Germinal center (tissue), 1 donor: ENCODE measurements around the gene HNRNPA3.
"Not testable (repeated sequence)": the region's sequence is repeated elsewhere in the genome, so short reads cannot be mapped to it uniquely, and the experiment has no call there.

Source experiments
- DNase-seq: peaks from one replicate; pipeline ENCODE4 v3.0.0; 2012; ENCODE audit warnings: mixed read lengths, low spot score

Gene HNRNPA3

DNA sequence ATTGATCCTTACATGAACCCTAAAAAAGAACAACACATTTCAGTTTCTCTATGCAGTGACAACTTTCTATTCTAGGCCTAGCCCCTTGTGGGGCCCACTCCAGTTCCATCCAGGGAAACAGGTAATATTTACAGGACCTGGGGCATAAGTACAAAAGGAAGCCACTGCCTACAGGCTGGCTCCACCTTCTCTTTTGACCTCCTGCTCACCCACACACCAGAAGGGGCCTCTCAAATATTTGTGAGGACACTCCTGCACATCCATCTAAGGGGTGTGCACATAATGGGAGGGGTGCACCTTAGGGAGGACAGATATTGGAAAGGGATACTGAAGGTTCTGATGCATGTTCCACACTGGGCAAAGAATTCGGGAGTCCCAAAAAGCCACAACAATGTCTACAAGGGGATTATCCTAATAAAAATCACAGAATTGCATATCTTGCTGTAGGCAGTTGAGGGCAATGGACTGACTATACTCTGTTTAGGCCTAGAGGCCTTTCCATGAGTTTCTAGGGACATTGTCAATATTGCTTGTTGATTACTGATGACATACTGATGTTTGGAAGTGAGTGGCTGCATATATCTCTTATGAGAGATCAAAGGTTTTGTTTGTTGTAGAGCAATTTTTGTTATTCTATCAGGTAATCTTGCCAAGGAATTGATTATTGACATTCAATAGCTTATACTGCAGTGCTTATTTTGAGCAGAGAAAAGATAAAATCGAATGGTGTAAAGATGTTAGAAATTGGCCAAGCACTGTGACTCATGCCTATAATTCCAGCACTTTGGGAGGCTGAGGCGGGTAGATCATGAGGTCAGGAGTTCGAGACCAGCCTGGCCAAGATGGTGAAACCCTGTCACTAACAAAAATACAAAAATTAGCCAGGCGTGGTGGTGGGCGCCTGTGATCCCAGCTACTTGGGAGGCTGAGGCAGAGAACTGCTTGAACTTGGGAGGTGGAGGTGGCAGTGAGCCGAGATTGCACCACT is 23.8 kb upstream of the HNRNPA3 start:
- DNase-seq, result no peak

- no peak for DNase-seq
Observed at GRCh38 chr2:177190941-177191340, 21.7 kb upstream of the HNRNPA3 start.

DNA sequence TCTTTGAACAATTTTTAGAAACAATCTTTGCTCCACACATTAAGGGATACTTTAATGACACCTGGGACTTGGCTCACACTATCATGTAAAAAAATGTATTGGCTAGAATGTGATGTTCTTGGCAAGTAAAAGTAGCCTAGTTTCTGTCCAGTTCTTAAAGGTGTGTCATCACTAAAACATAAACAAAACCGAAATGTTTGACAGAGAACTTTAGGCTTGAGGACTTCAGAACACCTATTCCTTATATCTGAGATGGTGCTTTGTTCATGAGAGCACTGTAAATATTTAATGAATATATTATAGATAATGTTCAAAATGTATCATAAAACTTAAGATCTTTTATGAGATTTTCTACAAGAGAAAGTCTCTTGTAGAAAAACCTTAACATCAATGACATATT is 19.8 kb upstream of the HNRNPA3 start:
- DNase-seq, result no peak

DNA sequence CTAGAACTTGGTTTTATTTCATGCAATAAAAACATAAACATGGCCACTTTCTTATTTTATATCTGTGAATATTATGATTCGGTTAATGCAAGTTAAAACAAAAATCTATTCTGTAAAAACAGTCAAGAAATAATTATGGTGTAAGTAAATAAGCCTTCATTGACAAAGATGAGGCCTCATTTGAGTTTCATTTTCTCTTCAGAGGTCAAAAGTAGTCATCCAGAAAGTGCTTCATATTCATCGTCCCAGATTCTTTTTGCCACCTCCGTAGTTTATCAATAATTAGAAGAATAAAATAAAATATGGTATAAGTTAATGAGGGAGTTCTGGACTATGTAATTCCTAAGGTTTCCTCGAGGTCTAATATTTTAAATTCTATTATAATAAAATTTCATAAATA is 19.4 kb upstream of the HNRNPA3 start:
- DNase-seq, result no peak

DNA sequence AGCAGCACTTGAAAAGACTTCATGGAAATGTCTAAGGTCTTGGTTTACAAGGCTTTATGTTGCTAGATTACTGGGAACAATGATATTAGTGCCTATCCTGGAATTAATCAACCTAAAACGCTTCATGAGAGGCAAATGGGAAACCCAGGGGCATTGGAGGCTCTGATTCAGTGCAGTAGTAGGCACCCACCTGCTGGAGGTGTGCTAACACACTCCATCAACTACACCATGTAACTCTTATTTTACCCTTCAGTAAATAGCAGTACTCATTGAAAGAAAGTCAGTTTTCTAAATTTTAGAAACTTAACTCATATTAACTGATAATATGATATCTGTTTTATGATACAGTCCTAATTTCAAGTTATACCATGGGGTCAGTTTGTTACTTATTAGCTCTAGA is 17.4 kb upstream of the HNRNPA3 start:
- DNase-seq, result no peak

DNA sequence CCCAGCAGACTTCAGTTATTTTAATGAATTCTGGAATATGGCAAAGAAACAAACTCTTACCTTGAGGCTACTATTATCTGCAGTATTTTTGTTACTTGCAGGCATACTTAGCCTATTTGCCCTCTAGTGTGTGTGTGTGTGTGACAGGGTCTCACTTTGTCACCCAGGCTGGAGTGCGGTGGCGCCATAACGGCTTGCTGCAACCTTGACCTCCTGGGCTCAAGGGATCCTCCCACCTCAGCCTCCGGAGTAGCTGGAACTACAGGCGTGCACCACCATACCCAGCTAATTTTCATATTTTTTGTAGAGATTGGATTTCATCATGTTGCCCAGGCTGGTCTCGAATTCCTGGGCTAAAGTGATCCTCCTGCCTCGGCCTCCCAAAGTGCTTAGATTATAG is 12.2 kb upstream of the HNRNPA3 start:
- DNase-seq, result not testable (repeated sequence)

GRCh38 chr2:177201919-177202346 is 10.7 kb upstream of the HNRNPA3 start:
- DNase-seq, result no peak

- DNase-seq, result no peak
Observed at GRCh38 chr2:177204417-177204816, 8.2 kb upstream of the HNRNPA3 start.

- no peak for DNase-seq
Observed at GRCh38 chr2:177207101-177207500, 5.5 kb upstream of the HNRNPA3 start.

- no peak for DNase-seq
Observed at GRCh38 chr2:177211169-177211568, 1.4 kb upstream of the HNRNPA3 start.

DNA sequence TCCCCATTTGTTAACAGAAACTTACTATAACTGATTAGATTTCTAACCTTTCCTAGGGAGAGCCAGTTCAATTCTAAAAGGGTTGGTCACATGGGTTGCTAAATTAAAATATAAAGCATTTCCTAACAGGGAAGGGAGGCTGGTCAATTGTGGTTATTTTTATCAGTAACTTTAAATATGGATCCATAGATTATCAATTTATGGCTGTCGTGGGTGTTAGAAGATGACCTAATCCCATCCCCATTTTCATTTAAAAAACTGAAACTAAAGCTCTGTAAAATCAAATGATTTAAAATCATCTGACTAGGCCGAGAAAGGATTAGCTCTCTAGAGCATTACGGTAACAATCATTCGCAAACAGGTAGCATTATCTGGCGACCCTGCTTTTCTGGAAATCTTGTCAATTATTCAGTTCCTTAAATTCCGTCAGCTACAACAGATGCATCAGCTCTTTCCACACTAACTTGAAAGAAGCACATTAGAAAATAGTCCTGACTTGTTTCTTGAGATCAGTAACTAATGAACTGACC is 953 bp upstream of the HNRNPA3 start:
- DNase-seq, result no peak

GRCh38 chr2:177212891-177213856 is 580 bp downstream of the HNRNPA3 start:
- DNase-seq, result peak; percentile 87

DNA sequence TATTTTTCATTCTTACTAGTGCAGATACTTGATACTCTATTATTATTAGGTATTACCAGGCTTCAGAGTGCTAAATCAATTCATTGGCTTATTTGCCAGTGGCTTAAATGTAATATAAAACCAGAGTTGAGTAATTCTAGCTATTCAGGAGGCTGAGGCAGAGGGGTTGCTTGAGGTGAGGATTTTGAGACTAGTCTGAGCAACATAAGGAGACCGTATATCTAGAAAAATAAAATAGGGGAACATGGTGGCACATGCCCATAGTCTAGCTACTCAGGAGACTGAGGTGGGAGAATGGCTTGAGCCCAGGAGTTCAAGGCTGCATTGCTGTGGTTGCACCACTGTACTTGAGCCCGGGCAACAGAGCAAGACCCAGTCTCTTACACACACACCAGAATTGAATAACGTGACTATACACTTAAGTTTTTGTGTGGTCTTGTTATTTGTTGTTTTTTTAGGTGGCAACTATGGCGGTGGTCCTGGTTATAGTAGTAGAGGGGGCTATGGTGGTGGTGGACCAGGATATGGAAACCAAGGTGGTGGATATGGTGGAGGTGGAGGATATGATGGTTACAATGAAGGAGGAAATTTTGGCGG is 4.8 kb downstream of the HNRNPA3 start:
- no peak for DNase-seq

DNA sequence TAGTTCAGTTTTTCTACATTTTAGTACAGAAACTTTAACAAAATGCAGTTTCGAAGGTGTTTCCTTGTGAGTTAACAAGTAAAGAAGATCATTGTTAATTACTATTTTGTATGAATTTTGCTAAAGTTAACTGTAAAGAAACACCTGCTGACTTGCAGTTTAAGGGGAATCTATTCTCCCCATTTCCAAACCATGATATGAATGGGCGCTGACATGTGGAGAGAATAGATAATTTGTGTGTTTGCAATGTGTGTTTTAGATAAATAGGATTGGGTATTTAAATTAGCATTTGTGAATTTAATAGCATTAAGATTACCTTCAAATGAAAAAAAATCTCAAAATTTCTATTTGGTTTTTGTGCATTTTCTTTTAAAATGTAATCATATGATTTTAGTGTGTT is 7.2 kb downstream of the HNRNPA3 start:
- DNase-seq, result not testable (repeated sequence)

DNA sequence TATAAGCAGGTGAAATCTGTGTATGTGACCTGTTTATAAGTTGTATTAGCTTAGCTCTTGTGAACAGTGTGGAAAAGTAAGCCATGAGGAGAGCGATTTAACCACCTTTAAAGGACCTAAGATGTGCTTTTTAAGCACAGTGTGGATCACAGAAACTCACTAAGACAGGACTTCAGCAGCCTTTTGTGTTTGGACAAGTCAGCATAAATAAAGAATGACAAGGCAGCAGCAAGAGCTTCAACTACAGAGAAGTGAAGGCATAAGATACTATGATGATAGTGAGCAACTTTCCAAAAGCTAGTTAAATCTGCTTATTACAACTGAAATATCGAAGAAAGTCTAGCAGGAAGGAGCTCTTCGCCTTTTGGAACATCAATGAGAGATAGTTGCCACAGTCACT is 8.9 kb downstream of the HNRNPA3 start:
- no peak for DNase-seq

DNA sequence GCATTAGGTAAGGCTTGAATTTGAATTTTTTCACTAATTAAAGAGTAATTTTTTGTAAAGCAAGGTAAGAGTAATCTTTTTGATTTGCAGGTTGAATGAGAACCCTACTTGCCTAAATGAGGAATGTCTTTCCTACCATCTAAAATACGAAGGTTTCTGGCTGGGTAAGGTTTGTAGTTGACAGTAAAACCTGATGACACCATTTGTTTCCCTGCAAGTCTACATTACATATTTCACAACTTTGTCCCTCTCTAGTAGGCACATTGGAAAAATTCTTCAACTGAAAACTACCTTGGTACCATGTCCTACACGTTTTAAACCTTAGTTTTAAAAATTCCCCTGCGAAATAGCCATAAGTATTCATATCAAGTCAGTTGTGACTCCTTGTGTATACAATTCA is 9.4 kb downstream of the HNRNPA3 start:
- DNase-seq, result no peak

DNA sequence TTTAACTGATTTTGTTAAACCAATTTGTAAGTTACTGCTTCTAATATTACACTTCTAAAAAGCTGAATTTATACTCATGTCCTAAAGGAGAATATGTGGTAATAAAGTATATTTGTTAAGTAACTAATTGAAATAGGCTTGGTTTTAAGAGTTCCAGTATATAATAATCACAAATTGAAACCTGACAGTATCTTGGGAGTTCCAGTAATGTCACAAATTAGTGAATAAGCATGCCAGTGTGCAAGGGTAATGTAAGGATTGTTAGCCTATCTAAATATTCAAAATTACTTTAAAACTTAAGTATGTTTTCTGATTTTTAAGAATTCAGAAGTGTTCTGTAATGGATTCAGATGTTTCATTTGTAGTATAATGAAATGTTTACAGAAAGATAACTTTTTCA is 10.8 kb downstream of the HNRNPA3 start:
- DNase-seq, result not testable (repeated sequence)

- DNase-seq, result no peak
Observed at GRCh38 chr2:177225965-177226360, 13.4 kb downstream of the HNRNPA3 start.

DNA sequence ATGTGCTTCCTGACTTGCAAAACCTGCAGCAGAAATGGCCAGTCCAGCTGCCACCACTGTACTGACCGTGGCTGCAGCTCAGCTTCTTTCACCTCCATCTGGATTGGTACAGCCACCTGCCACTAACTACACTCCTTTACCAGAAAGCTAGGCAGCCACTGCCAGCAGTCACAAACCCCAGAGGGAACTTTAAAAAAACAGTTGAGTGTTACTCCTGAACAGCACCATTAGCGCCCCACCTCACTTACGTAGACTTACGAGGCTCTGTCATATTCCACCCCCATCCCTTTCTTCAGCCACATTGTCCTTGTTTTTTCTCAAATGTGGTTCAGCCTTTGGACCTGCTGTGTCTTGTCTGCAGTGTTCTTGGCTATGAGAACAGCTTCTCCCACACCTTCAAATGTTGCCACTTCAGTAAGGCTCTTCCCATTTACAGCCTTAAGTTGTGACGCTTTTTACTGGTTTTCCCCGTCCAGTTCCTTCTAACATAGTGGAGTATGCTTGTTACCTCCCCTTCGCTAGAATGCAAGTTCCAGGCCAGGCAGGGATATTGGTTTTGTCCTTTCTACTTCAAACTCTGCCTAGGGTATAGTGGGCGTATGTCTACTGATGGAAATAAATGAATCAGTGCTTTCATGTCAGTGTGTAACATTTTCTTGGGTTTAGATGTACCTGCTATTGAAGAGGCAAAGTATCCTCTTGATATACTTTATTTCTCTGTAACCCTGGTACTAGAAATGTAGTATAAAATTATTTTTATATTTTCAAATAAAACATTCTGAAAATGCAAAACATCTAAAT is 17.0 kb downstream of the HNRNPA3 start:
- DNase-seq, result no peak

- DNase-seq, result no peak
Observed at GRCh38 chr2:177231270-177231669, 18.7 kb downstream of the HNRNPA3 start.

GRCh38 chr2:177232098-177232704 is 19.6 kb downstream of the HNRNPA3 start:
- no peak for DNase-seq
